NB4 (cell line): Measurements from ENCODE around the gene SLC30A5.
"Not testable (repeated sequence)": the region's sequence is repeated elsewhere in the genome, so short reads cannot be mapped to it uniquely, and the experiment has no call there.

Experiments used
- DNase-seq: peaks from one replicate; pipeline ENCODE4 v3.0.0; 2010; ENCODE audit warnings: low read depth
- H3K4me3 ChIP-seq: one replicate; pipeline ENCODE4 v1.5.1; 2011; ENCODE audit warnings: mild to moderate bottlenecking, low read depth, low read length, moderate library complexity
- MAX ChIP-seq: IDR thresholded peaks from 2 replicates; pipeline ENCODE4 v1.6.1; 2011; ENCODE audit warnings: low read depth, low read length
- MYC ChIP-seq: IDR thresholded peaks from 2 replicates; pipeline ENCODE4 v1.6.1; 2011; ENCODE audit warnings: low read depth, low read length
- POLR2A ChIP-seq: IDR thresholded peaks from 2 replicates; pipeline ENCODE4 v1.6.1; 2011; ENCODE audit warnings: mild to moderate bottlenecking; ENCODE audit not compliant: insufficient read length; ENCODE audit errors: extremely low read depth
- TF ChIP-seq, protein P1 (sequence below): IDR thresholded peaks from one replicate; pipeline ENCODE4 v1.5.1; 2012; ENCODE audit warnings: low read depth, low read length

The SLC30A5 gene

GRCh38 chr5:69130241-69130640 is 36.4 kb downstream of the SLC30A5 start:
- DNase-seq, result no peak
- TF ChIP-seq MAX (no peak), POLR2A (no peak), MYC (no peak)
- TF ChIP-seq, protein P1, sequence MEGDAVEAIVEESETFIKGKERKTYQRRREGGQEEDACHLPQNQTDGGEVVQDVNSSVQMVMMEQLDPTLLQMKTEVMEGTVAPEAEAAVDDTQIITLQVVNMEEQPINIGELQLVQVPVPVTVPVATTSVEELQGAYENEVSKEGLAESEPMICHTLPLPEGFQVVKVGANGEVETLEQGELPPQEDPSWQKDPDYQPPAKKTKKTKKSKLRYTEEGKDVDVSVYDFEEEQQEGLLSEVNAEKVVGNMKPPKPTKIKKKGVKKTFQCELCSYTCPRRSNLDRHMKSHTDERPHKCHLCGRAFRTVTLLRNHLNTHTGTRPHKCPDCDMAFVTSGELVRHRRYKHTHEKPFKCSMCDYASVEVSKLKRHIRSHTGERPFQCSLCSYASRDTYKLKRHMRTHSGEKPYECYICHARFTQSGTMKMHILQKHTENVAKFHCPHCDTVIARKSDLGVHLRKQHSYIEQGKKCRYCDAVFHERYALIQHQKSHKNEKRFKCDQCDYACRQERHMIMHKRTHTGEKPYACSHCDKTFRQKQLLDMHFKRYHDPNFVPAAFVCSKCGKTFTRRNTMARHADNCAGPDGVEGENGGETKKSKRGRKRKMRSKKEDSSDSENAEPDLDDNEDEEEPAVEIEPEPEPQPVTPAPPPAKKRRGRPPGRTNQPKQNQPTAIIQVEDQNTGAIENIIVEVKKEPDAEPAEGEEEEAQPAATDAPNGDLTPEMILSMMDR, result no peak
- no peak overlapping the region for H3K4me3 ChIP-seq

DNA sequence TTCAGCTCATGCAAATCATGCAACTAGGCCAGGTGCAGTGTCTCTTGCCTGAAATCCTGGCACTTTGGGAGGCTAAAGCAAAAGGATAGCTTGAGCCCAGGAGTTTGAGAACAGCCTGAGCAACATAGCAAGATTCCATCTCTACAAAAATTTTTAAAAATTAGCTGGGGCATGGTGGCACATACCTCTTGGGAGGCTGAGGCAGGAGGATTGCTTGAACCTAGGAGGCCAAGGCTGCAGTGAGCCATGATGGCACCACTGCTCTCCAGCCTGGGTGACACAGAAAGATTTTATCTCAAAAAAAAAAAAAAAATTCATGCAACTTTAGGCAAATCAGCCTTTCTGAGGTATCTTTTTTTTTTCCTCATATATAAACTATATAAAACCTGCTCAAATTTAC is 37.5 kb downstream of the SLC30A5 start:
- H3K4me3 ChIP-seq, result no peak overlapping the region
- TF ChIP-seq POLR2A, result no peak
- no peak for TF ChIP-seq MAX
- no peak for TF ChIP-seq MYC
- TF ChIP-seq, protein P1, result no peak
- no peak for DNase-seq

GRCh38 chr5:69134126-69134525 is 40.3 kb downstream of the SLC30A5 start:
- no peak for DNase-seq
- no peak overlapping the region for H3K4me3 ChIP-seq
- TF ChIP-seq MAX (no peak), MYC (no peak), POLR2A (no peak)
- TF ChIP-seq, protein P1, result no peak

DNA sequence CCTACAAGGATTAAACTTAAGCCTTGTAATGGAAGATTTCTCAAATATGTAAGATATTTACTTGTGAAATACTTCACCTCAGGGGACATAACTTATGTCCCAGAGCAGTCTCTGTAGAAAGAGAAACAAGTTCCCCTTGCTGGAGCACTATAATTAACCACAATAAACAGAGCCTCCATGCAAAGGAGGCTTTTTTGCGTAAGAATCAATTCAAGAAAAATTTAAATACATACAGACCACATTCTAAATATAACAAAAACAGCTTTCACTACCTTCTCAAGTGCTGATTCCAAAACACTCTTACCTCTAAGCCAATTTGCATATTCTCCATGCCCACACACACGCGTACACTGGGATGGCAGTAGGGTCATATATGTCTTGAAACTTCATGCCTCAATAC is 42.5 kb downstream of the SLC30A5 start:
- DNase-seq, result peak; percentile 58
- TF ChIP-seq MYC (no peak), POLR2A (no peak), MAX (no peak)
- TF ChIP-seq, protein P1, result no peak
- no peak overlapping the region for H3K4me3 ChIP-seq

DNA sequence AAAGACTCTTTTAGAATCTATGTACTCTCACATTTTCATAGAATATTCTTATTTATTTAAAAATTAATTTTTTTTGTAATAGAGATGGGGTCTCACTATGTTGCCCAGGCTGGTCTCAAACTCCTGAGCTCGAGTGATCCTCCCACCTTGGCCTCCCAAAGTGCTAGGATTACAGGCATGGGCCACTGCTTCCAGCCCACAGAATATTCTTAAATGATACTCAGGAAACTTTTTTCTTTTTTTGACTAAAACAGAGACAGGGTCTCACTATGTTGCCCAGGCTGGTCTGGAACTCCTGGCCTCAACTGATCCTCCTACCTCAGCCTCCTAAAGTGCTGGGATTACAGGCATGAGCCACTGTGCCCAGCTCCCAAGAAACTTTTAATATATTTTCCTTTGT is 43.4 kb downstream of the SLC30A5 start:
- not testable (repeated sequence) for DNase-seq, H3K4me3 ChIP-seq

DNA sequence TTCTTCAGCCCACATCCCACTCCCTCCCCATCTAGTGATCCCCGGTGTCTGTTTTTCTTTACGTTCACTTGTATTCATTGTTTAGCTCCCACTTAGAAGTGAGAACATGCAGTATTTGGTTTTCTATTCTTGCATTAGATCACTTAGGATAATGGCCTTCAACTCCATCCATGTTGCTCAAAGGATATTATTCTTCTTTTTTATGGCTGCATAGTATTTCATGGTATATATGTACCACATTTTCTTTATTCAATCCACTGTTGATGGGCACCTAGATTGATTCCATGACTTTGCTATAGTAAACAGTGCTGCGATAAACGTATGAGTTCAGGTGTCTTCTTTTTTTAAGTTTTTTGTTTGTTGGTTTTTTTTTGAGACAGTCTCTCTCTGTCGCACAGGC is 44.0 kb downstream of the SLC30A5 start:
- no peak for DNase-seq

More for the DNA sequence above, 44.0 kb downstream of the SLC30A5 start:
- no peak overlapping the region for H3K4me3 ChIP-seq
- TF ChIP-seq, protein P1, result no peak
- TF ChIP-seq MYC, result no peak
- TF ChIP-seq POLR2A, result no peak
- no peak for TF ChIP-seq MAX
